Measurements from ENCODE around the gene SETBP1. TPM values are rescaled to one million over a fixed set of nuclear protein-coding genes. Genes with fewer than 3 reads are reported as not detected.

The SETBP1 gene
- total and polyA plus RNA-seq, 2 of the 4 experiments (the other 2 are of a cell fraction): 0.19 to 0.36 TPM

- no peak overlapping the region for H2AFZ ChIP-seq (replicated peaks; ENCODE audit: low read length, poor library complexity)
- H3K9me1 ChIP-seq (ENCODE audit: insufficient read depth, low read length): peaks cover 9% of the 10 kb centered on the region; the same call in 1 of the 2 replicates
- in situ Hi-C loops (cut with MboI; ENCODE audit: low sequenced_read_pairs): no loop called here
- TF ChIP-seq CHD1 (IDR thresholded peaks at IDR 0.05; ENCODE audit: low read depth, low read length): no peak
- intact Hi-C loops (cut with micrococcal nuclease): no loop called here
- no peak overlapping the region for H3K9ac ChIP-seq (ENCODE audit: low read depth, low read length)
- H2AK5ac ChIP-seq (ENCODE audit: low read depth, low read length): no peak overlapping the region
- peak overlapping the region; percentile 66; the same call in 1 of the 2 replicates for H3K23ac ChIP-seq (ENCODE audit: low read depth, low read length)
- 0 out of 4 replicates have a peak overlapping the region, but pooled peaks of 1 of the 2 experiments have one; percentile 25 for H4K8ac ChIP-seq (ENCODE audit: low read depth in 2 of 2, low read length in 2 of 2)
- H3K27me3 ChIP-seq (ENCODE audit: control insufficient read depth, insufficient read depth, low read length): no peaks in the 10 kb centered on the region
- H2BK20ac ChIP-seq (ENCODE audit: low read depth, low read length): peak overlapping the region; percentile 80; the same call in 1 of the 2 replicates
- no peak overlapping the region for H3K27ac ChIP-seq (ENCODE audit: insufficient read depth, low read length)
- no peak overlapping the region for H3K18ac ChIP-seq (ENCODE audit: low read depth, low read length)
- POLR2A ChIA-PET (ENCODE audit: unreplicated experiment): no interaction called here
- peak; percentile 49 for ATAC-seq (ENCODE audit: low read depth)
- no peak overlapping the region for H4K91ac ChIP-seq (ENCODE audit: insufficient read depth, low read depth, low read length)
- BruUV-seq (replicated peaks): no TSS peak
- peaks cover 2% of the 10 kb centered on the region; the same call in 1 of the 2 replicates for H3K4me1 ChIP-seq (ENCODE audit: control insufficient read depth, insufficient read depth, low read length)
- dilution Hi-C loops (cut with HindIII; ENCODE audit: low sequenced_read_pairs, unreplicated experiment): no loop called here
- H3K36me3 ChIP-seq (ENCODE audit: control insufficient read depth, insufficient read depth, low read length): no peaks in the 10 kb centered on the region
- H4K20me1 ChIP-seq (ENCODE audit: insufficient read depth, low read length): no peaks in the 10 kb centered on the region
- WGBS, 2 experiments (ENCODE audit: extremely low coverage in 2 of 2, insufficient read length in 1 of 2): no CpG with 5 or more reads among the region's 3 CpGs
- CTCF ChIA-PET: interaction anchor here (0.6 kb wide), 1 partner anchor 322 kb away, joined by 3 read pairs; no protein-coding TSS in a partner anchor
- H3K4me3 ChIP-seq (ENCODE audit: insufficient read depth, low read depth, low read length): no peak overlapping the region
- no peaks in the 10 kb centered on the region for H3K79me1 ChIP-seq (ENCODE audit: low read depth in 1 of 2, low read length in 2 of 2)
- H2AK9ac ChIP-seq (replicated peaks; ENCODE audit: low read depth, low read length, poor library complexity): no peak overlapping the region
- no peak overlapping the region for H4K5ac ChIP-seq (ENCODE audit: low read depth, low read length)
- DNase-seq: peak; percentile 45
- peak overlapping the region; percentile 66 for H3K14ac ChIP-seq (replicated peaks; ENCODE audit: low read depth, low read length)
- 0 out of 2 replicates have a peak overlapping the region, but pooled peaks have one; percentile 28 for H3K56ac ChIP-seq (ENCODE audit: extremely low read depth, insufficient read depth, low read length)
- H3K4ac ChIP-seq (ENCODE audit: low read depth, low read length): no peak overlapping the region
- no peaks in the 10 kb centered on the region for H3K9me3 ChIP-seq (ENCODE audit: control insufficient read depth, insufficient read depth, low read length)
- peak overlapping the region; percentile 54; the same call in 1 of the 2 replicates for H3K4me2 ChIP-seq (ENCODE audit: low read depth, low read length)
- 0 out of 2 replicates have a peak overlapping the region, but pooled peaks have one; percentile 4 for H2BK120ac ChIP-seq (ENCODE audit: low read depth, low read length)
- no peak overlapping the region; the same call in 2 of the 3 replicates for H2BK15ac ChIP-seq (ENCODE audit: low read depth, low read length)
- H2BK5ac ChIP-seq (ENCODE audit: low read depth, low read length, poor library complexity, severe bottlenecking): no peak overlapping the region
Observed at GRCh38 chr18:44654573-44654972, 26.1 kb upstream of the SETBP1 start.

Measured in IMR-90 (cell line).